ENCODE measurements around the gene PRELID3B.
"Not testable (repeated sequence)": the region's sequence is repeated elsewhere in the genome, so short reads cannot be mapped to it uniquely, and the experiment has no call there.

The PRELID3B gene

GRCh38 chr20:59026904-59027740, 15.5 kb downstream of the PRELID3B start:
- DNase-seq (ENCODE audit: low read depth), result no peak

GRCh38 chr20:59025511-59025910, 17.1 kb downstream of the PRELID3B start:
- DNase-seq (ENCODE audit: low read depth), result no peak

- no peak for DNase-seq (ENCODE audit: low read depth)
Measured at GRCh38 chr20:59025086-59025485, 17.5 kb downstream of the PRELID3B start.

GRCh38 chr20:59024111-59024530, 18.5 kb downstream of the PRELID3B start:
- DNase-seq (ENCODE audit: low read depth), result no peak

GRCh38 chr20:59023616-59024015, 19.0 kb downstream of the PRELID3B start:
- no peak for DNase-seq (ENCODE audit: low read depth)

- DNase-seq (ENCODE audit: low read depth), result no peak
Measured at GRCh38 chr20:59022754-59023153, 19.8 kb downstream of the PRELID3B start.

- DNase-seq (ENCODE audit: low read depth), result peak; percentile 87
Measured at GRCh38 chr20:59020938-59021551, 21.5 kb downstream of the PRELID3B start.

- no peak for DNase-seq (ENCODE audit: low read depth)
Measured at GRCh38 chr20:59019217-59019616, 23.4 kb downstream of the PRELID3B start, which contains the start of gene TUBB1. TUBB1 (plus strand) TSS chr20:59019429; CDS start chr20:59019523, 94 bp downstream.

- DNase-seq (ENCODE audit: low read depth), result no peak
Measured at GRCh38 chr20:59018817-59019216, 23.8 kb downstream of the PRELID3B start.

GRCh38 chr20:59017493-59018231, 24.9 kb downstream of the PRELID3B start:
- DNase-seq (ENCODE audit: low read depth), result no peak

- peak; percentile 40 for DNase-seq (ENCODE audit: low read depth)
Measured at GRCh38 chr20:59016795-59017492, 25.6 kb downstream of the PRELID3B start.

- no peak for DNase-seq (ENCODE audit: low read depth)
Measured at GRCh38 chr20:59015812-59016711, 26.5 kb downstream of the PRELID3B start.

GRCh38 chr20:59015411-59015810, 27.2 kb downstream of the PRELID3B start:
- no peak for DNase-seq (ENCODE audit: low read depth)

GRCh38 chr20:59014680-59015389, 27.8 kb downstream of the PRELID3B start:
- no peak for DNase-seq (ENCODE audit: low read depth)

- peak; percentile 67 for DNase-seq (ENCODE audit: low read depth)
Measured at GRCh38 chr20:59013959-59014608, 28.5 kb downstream of the PRELID3B start.

GRCh38 chr20:59013031-59013951, 29.3 kb downstream of the PRELID3B start:
- DNase-seq (ENCODE audit: low read depth), result no peak

GRCh38 chr20:59011874-59012157, 30.8 kb downstream of the PRELID3B start:
- DNase-seq (ENCODE audit: low read depth), result not testable (repeated sequence)

- peak; percentile 90 for DNase-seq (ENCODE audit: low read depth)
Measured at GRCh38 chr20:59010995-59011873, 31.4 kb downstream of the PRELID3B start.
